Keratinocyte (primary cell): ENCODE measurements around the gene ZNF396. TPM values are rescaled to one million over a fixed set of nuclear protein-coding genes. Genes with fewer than 3 reads are reported as not detected.
A peak's percentile ranks its signal among the peaks of the same experiment; 100 is the strongest.

Source experiments
- DNase-seq: peaks from one replicate; pipeline ENCODE4 v3.0.0-alpha.2; 2011; ENCODE audit warnings: low read depth, missing footprints, low spot score
- FAIRE-seq: peaks from 2 replicates; lab custom pipeline; 2011; peaks lifted over from hg19 to GRCh38; lab: Jason Lieb, UNC
- H2AFZ ChIP-seq: 2 replicates; pipeline ENCODE4 v1.6.0; 2012; ENCODE audit warnings: low read length, control low read depth, inconsistent platforms; ENCODE audit not compliant: control insufficient read depth
- H3K27ac ChIP-seq: 2 replicates; pipeline ENCODE4 v1.5.1; 2011; ENCODE audit warnings: low read length; ENCODE audit not compliant: control insufficient read depth, insufficient read depth
- H3K27me3 ChIP-seq: 3 replicates; pipeline ENCODE4 v1.6.0; 2011; ENCODE audit warnings: low read length; ENCODE audit not compliant: control insufficient read depth, insufficient read depth; ENCODE audit errors: extremely low read depth
- H3K36me3 ChIP-seq, 2 experiments: 2 replicates in 1 of 2; 3 replicates in 1 of 2; pipeline ENCODE4 v1.5.1; 2011; ENCODE audit warnings: low read length in 2 of 2, mild to moderate bottlenecking in 1 of 2; ENCODE audit not compliant: control insufficient read depth in 2 of 2, insufficient read depth in 2 of 2; ENCODE audit errors: extremely low read depth in 1 of 2
- H3K4me1 ChIP-seq: 3 replicates; pipeline ENCODE4 v1.5.1; 2011; ENCODE audit warnings: low read length; ENCODE audit not compliant: control insufficient read depth, insufficient read depth; ENCODE audit errors: extremely low read depth
- H3K4me2 ChIP-seq: 3 replicates; pipeline ENCODE4 v1.6.0; 2011; ENCODE audit warnings: low read depth, low read length; ENCODE audit not compliant: control insufficient read depth, insufficient read depth; ENCODE audit errors: extremely low read depth
- H3K4me3 ChIP-seq, 3 experiments: fragments of 200-600 bp in 1 of 3; sonication (generic) in 1 of 3; 2 replicates in 2 of 3; 3 replicates in 1 of 3; pipeline ENCODE4 v1.5.1; 2011 to 2016; ENCODE audit warnings: low read length in 3 of 3, mild to moderate bottlenecking in 3 of 3, control low read depth in 2 of 3, inconsistent platforms in 1 of 3, low read depth in 1 of 3, mixed read lengths in 1 of 3, mixed run types in 1 of 3, moderate library complexity in 1 of 3; ENCODE audit not compliant: control insufficient read depth in 2 of 3, insufficient read depth in 2 of 3; ENCODE audit errors: extremely low read depth in 1 of 3
- H3K79me2 ChIP-seq: 2 replicates; pipeline ENCODE4 v1.6.0; 2012; ENCODE audit warnings: low read length; ENCODE audit not compliant: control insufficient read depth, insufficient read depth
- H3K9ac ChIP-seq: 3 replicates; pipeline ENCODE4 v1.6.0; 2011; ENCODE audit warnings: low read length; ENCODE audit not compliant: control insufficient read depth, insufficient read depth; ENCODE audit errors: extremely low read depth
- H3K9me1 ChIP-seq: 3 replicates; pipeline ENCODE4 v1.6.0; 2011; ENCODE audit warnings: low read length; ENCODE audit not compliant: control insufficient read depth, insufficient read depth; ENCODE audit errors: extremely low read depth
- H3K9me3 ChIP-seq: 2 replicates; pipeline ENCODE4 v1.5.1; 2012; ENCODE audit warnings: low read depth, low read length; ENCODE audit not compliant: control insufficient read depth
- H4K20me1 ChIP-seq: 3 replicates; pipeline ENCODE4 v1.6.0; 2011; ENCODE audit warnings: low read length; ENCODE audit not compliant: control insufficient read depth, insufficient read depth; ENCODE audit errors: extremely low read depth
- EZH2 ChIP-seq: IDR thresholded peaks from one replicate; pipeline ENCODE4 v1.6.1; 2012; ENCODE audit warnings: inconsistent platforms, mild to moderate bottlenecking, low read length, moderate library complexity
- dilution Hi-C: fragments of 300-500 bp; cut with MboI; formaldehyde crosslinking; loops from one replicate; pipeline ENCODE4 v1.7.0; 2020; ENCODE audit warnings: low sequenced_read_pairs; ENCODE audit not compliant: extremely low pct_ligation_motif_present
- polyA plus RNA-seq, 5 experiments: library from polyadenylated mRNA; depleted of rRNA in 3 of 5; stranded (reverse) in 3 of 5; stranded (forward) in 1 of 5; unstranded in 1 of 5; fragments of >200 nt; gene quantifications; 1 replicate in 1 of 5; 2 replicates in 3 of 5; 3 replicates in 1 of 5; pipeline versions ENCODE4 v1.2.1 to v1.2.3, GENCODE V29; 2011 to 2012; ENCODE audit warnings: missing spikeins in 2 of 5, low read depth in 1 of 5, low replicate concordance in 1 of 5
- TF ChIP-seq, protein P1 (sequence below), 3 experiments: IDR thresholded peaks in 1 of 3; conservative IDR thresholded peaks in 1 of 3; optimal IDR thresholded peaks in 1 of 3; 2 replicates in 2 of 3; 3 replicates in 1 of 3; pipeline versions ENCODE3 to v1.5.1; 2011; ENCODE audit warnings: low read length in 3 of 3, mild to moderate bottlenecking in 3 of 3, moderate library complexity in 2 of 3, control low read depth in 1 of 3, inconsistent platforms in 1 of 3; ENCODE audit not compliant: insufficient read depth in 2 of 3; ENCODE audit errors: extremely low read depth in 1 of 3

The ZNF396 gene
- polyA plus RNA-seq, 1 donor (not counting 4 experiments of a cell fraction or from before 2014, with no cell fraction given), result 0.49 TPM

- Histone ChIP-seq H3K27me3 (no peaks in the 10 kb centered on the region), H3K36me3 (no peaks in the 10 kb centered on the region), H3K9me1 (no peaks in the 10 kb centered on the region), H3K79me2 (no peaks in the 10 kb centered on the region), H3K4me3 (no peak overlapping the region), H2AFZ (no peak overlapping the region), H3K9ac (no peak overlapping the region), H3K9me3 (no peaks in the 10 kb centered on the region), H3K4me2 (no peak overlapping the region), H3K4me1 (peaks cover 44% of the 10 kb centered on the region), H3K27ac (no peak overlapping the region), H4K20me1 (no peaks in the 10 kb centered on the region)
- dilution Hi-C loops, result no loop called here
- DNase-seq (no peak), FAIRE-seq (no peak)
- TF ChIP-seq EZH2, result no peak
- TF ChIP-seq, protein P1, sequence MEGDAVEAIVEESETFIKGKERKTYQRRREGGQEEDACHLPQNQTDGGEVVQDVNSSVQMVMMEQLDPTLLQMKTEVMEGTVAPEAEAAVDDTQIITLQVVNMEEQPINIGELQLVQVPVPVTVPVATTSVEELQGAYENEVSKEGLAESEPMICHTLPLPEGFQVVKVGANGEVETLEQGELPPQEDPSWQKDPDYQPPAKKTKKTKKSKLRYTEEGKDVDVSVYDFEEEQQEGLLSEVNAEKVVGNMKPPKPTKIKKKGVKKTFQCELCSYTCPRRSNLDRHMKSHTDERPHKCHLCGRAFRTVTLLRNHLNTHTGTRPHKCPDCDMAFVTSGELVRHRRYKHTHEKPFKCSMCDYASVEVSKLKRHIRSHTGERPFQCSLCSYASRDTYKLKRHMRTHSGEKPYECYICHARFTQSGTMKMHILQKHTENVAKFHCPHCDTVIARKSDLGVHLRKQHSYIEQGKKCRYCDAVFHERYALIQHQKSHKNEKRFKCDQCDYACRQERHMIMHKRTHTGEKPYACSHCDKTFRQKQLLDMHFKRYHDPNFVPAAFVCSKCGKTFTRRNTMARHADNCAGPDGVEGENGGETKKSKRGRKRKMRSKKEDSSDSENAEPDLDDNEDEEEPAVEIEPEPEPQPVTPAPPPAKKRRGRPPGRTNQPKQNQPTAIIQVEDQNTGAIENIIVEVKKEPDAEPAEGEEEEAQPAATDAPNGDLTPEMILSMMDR (optimal IDR thresholded peaks at IDR 0.05 in 1 of 3, IDR thresholded peaks at IDR 0.05 in 1 of 3, conservative IDR thresholded peaks at IDR 0.05 in 1 of 3; ENCODE audit: extremely low read depth in 1 of 3, insufficient read depth in 2 of 3, low read length in 3 of 3), result no peak
Measured at GRCh38 chr18:35410561-35410960, 33.4 kb upstream of the ZNF396 start.

DNA sequence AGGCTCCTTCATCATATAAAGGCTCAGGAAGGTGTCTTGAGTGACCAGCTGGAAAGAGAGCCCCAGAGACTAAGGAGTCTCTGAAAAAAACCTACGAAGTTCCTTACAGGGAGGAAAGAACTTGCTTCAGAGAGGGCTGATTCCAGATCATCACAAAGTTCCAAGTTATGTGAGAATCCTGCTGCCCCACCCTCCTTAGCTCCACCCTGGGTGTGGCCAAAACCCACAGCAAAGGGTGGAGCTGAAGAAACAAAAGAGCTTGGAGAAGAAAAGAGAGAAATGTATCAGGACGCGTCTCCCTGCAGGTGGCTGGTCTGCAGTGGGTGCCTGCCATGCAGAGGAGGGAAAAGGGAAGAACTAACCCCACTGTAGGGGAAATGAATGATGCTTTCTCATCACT, 32.8 kb upstream of the ZNF396 start:
- FAIRE-seq, result no peak
- Histone ChIP-seq H3K9me3 (no peaks in the 10 kb centered on the region), H3K4me3 (no peak overlapping the region), H3K27me3 (no peaks in the 10 kb centered on the region), H3K79me2 (no peaks in the 10 kb centered on the region), H3K9ac (no peak overlapping the region), H3K36me3 (no peaks in the 10 kb centered on the region), H3K4me2 (peak overlapping the region; percentile 54), H4K20me1 (no peaks in the 10 kb centered on the region), H3K4me1 (peaks cover 44% of the 10 kb centered on the region), H3K9me1 (no peaks in the 10 kb centered on the region), H2AFZ (no peak overlapping the region), H3K27ac (no peak overlapping the region)
- dilution Hi-C loops, result no loop called here
- no peak for DNase-seq
- TF ChIP-seq, protein P1 (optimal IDR thresholded peaks at IDR 0.05 in 1 of 3, IDR thresholded peaks at IDR 0.05 in 1 of 3, conservative IDR thresholded peaks at IDR 0.05 in 1 of 3; ENCODE audit: extremely low read depth in 1 of 3, insufficient read depth in 2 of 3, low read length in 3 of 3), result no peak
- no peak for TF ChIP-seq EZH2
